Measurements from ENCODE around the gene ZBTB46.

The ZBTB46 gene

GRCh38 chr20:63718996-63719395 is 112.1 kb downstream of the ZBTB46 start:
- TF ChIP-seq ZFX (IDR thresholded peaks at IDR 0.05) (no peak), CTCF (conservative IDR thresholded peaks at IDR 0.05) (no peak)
- no peak overlapping the region for H3K27ac ChIP-seq

- TF ChIP-seq CTCF (conservative IDR thresholded peaks at IDR 0.05) = no peak
- TF ChIP-seq ZFX (IDR thresholded peaks at IDR 0.05) = no peak
- H3K27ac ChIP-seq = no peak overlapping the region
Observed at GRCh38 chr20:63714858-63715257, 116.2 kb downstream of the ZBTB46 start.

GRCh38 chr20:63712191-63712590 is 118.9 kb downstream of the ZBTB46 start:
- no peak for TF ChIP-seq ZFX (IDR thresholded peaks at IDR 0.05)
- TF ChIP-seq CTCF (conservative IDR thresholded peaks at IDR 0.05) = no peak

GRCh38 chr20:63711085-63711645 is 119.9 kb downstream of the ZBTB46 start:
- H3K27ac ChIP-seq = no peak overlapping the region
- no peak for TF ChIP-seq CTCF (conservative IDR thresholded peaks at IDR 0.05)
- TF ChIP-seq ZFX (IDR thresholded peaks at IDR 0.05) = no peak

More at GRCh38 chr20:63712191-63712590, 118.9 kb downstream of the ZBTB46 start:
- no peak overlapping the region for H3K27ac ChIP-seq

GRCh38 chr20:63709149-63709527 is 121.9 kb downstream of the ZBTB46 start:
- H3K27ac ChIP-seq = no peak overlapping the region
- TF ChIP-seq CTCF (conservative IDR thresholded peaks at IDR 0.05) (no peak), ZFX (IDR thresholded peaks at IDR 0.05) (no peak)

GRCh38 chr20:63708301-63709148 is 122.5 kb downstream of the ZBTB46 start:
- peak overlapping the region; percentile 98 for H3K27ac ChIP-seq
- TF ChIP-seq CTCF (conservative IDR thresholded peaks at IDR 0.05) (no peak), ZFX (IDR thresholded peaks at IDR 0.05) (no peak)

GRCh38 chr20:63707558-63708300 is 123.3 kb downstream of the ZBTB46 start, which contains the start of the genes ARFRP1 and ZGPAT:
TSS of gene ARFRP1 (minus strand) at chr20:63707976. CDS start at chr20:63707091, 885 bp downstream.
TSS of gene ZGPAT (plus strand) at chr20:63708039. CDS start at chr20:63708581, 542 bp downstream.
- peak within 1 kb of the TSS; percentile 98 for H3K27ac ChIP-seq
- TF ChIP-seq CTCF (conservative IDR thresholded peaks at IDR 0.05) (no peak), ZFX (IDR thresholded peaks at IDR 0.05) (peak; percentile 100)

Data from C4-2B (cell line).